Inflammatory macrophage treated with lipopolysaccharide for 4 hours (primary cell): ENCODE data around the gene CTDP1.

Experiments
- DNase-seq: peaks from one replicate; pipeline ENCODE4 v3.0.0-alpha.2; 2020

CTDP1 gene

GRCh38 chr18:79679552-79680099 lies at the start of gene CTDP1:
Gene CTDP1, plus strand, starts transcription at chr18:79679803. Its CDS starts 145 bp downstream, at chr18:79679948.
- DNase-seq: peak; percentile 96

DNA sequence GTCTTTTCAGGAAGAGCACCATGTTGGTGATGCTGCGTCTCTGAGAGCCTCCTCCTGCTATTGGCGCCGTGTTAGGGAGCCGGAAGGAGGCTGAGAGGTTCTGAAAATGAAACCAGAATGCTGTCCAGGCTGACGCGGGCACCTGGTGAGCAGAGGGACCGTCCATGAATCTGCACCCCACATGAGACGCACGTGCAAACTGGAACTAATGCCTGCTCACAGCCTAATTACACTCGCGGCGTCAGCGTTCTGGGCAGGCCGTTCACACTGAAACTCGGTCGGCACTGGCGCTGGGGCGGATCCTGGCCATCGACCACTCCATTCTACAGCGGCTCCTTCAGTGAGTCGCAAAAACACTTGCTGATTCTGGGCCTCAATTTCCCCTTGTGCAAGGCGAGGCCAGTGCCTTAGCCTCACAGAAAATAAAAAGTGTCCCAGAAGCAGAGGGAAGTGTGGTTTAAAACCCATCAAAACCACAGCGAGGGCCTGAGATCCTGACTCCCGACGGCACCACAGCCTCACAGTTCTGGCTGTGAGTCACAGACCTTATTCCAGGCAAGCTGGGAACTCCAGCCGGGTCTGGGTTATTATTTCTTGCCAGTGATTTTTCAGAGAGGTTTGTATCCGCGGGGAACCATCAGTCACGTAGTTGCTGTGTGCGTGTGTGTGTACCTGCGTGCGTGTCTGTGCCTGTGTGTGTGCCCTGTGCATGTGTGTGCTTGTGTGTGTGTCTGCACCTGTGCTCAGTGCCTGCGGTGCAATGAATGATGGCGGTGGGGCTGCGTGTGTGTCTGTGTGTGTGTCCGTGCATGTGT lies 49.1 kb upstream of the CTDP1 start:
- DNase-seq: no peak

- no peak for DNase-seq
Observed at GRCh38 chr18:79631096-79631507, 48.5 kb upstream of the CTDP1 start.

GRCh38 chr18:79631761-79632446 lies 47.7 kb upstream of the CTDP1 start:
- no peak for DNase-seq

DNA sequence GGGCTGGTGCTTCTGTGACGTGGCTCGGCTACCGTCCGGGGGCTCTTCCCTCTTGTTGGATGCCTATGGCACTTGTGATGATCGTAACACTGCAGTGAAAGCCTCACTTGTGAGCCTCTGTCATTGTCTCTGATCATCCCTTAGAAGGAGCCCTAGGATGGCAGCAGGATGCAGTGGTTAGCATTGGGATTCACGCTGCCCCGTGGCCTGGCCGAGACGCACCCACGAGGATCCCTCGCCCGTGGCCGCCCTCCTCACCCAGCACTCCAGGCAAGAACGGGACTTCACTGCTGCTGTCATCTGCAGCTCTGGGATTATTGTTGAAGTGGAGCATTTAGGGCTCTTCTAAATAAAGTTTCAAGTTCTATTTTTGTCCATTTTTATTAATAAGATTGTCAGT lies 46.8 kb upstream of the CTDP1 start:
- no peak for DNase-seq

DNA sequence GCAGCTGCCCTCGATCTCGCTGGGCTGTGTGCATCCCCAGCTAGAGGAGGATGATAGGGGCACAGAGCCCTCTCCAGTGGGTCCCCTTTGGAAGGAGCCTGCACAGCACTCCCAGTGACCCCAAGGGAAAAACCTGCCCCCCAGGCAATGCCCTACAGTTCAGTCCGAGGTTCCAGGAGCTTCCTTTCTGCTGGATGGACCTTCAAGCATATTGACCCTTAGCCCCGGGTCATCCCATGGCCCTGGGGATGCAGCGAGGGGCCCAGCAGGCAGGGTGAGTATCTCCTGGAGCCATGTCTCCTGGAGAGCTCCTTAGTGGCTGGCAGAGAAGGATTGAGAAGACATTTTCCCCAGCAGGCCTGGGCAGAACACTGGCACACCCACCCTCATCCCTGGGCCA lies 45.4 kb upstream of the CTDP1 start:
- DNase-seq: no peak

DNA sequence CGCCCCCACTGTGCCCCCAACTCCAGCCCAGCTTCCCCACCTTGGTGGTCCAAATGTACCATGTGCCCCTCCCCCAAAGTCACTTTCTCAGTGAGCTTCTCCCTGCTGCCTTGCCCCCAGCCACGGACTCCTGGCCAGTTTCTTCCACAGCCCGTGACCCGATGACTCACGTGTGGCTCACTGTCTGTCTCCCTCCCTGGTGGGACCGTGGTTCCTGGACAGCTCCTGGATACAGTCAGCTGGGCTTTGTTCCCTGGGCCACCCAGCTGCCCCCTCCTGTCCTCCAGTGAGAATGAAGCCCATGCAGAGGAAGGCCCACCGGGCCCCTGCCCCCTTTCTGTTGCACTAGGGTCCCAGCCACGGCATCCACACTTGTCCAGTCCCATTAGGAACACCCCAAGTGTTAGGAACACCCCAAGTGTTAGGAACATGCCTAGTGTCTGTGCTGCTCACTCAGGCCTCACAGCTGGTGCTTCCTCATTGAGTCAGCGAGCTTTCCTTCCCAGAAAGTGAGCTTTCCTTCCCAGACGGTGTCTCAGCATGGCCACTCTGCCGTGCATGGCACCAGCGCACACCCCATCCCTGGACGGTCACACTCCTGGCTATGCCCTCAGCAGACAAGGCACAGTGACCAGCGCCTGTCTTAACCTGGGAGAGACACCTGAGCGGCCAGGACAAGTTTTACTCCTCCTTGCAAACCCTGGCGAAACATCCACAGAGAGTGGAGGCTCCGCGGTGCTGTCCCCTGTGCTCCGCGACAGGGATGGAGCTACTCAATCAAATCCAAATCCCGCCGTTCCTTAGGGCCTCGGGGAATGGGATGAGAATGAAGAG lies 44.8 kb upstream of the CTDP1 start:
- peak; percentile 6 for DNase-seq

- DNase-seq: no peak
Observed at GRCh38 chr18:79635427-79635726, 44.2 kb upstream of the CTDP1 start.

- no peak for DNase-seq
Observed at GRCh38 chr18:79637181-79637920, 42.3 kb upstream of the CTDP1 start.

DNA sequence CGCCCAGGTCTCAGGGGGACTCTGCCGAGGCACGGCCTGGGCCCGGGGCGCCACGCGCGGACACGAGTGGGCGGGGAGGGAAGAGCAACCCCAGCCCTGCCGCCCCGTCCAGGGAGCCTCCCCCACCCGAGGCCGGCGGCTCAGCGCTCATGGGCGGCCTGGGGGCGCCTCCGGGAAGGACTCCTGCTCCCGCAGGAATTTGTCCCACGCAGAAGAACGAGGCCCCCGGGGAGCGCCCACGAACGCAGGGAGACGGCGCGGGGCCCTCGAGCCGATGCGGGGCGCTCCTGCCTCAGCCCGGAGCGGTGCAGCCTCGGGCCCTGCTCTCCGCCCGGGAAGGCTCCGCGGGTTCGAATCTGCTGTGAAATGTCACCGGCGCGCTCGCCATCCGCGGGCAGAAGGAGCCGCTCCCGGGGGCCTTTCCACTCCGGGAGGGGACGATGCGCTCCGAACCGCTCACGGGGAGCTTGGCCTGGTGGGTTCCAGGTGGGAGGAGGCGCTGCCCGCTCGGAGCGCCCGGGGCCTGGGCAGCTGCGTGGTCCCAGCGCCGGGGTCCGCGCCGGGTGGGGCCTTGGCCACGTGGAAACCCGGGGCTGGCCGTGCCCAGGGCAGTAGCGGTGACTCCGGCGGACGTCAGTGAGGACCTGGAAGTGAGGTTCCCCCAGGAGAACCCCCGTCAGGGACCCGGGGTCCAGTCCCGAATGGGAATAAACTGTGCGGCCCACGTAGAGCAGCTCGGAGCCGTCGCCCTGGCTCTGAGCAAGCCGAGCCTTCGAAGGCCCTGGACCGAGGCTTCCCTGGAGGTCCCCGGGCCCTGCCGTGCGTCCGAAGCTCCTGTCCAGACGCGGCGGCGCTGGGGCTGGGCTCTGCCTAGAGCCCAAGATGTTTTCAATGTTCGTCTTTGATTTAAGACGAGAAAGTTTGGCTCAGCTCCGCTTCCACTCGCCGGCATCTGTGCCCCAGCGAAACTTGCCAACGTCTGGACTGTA lies 41.4 kb upstream of the CTDP1 start:
- no peak for DNase-seq

GRCh38 chr18:79639072-79639829 lies 40.4 kb upstream of the CTDP1 start:
- DNase-seq: no peak

DNA sequence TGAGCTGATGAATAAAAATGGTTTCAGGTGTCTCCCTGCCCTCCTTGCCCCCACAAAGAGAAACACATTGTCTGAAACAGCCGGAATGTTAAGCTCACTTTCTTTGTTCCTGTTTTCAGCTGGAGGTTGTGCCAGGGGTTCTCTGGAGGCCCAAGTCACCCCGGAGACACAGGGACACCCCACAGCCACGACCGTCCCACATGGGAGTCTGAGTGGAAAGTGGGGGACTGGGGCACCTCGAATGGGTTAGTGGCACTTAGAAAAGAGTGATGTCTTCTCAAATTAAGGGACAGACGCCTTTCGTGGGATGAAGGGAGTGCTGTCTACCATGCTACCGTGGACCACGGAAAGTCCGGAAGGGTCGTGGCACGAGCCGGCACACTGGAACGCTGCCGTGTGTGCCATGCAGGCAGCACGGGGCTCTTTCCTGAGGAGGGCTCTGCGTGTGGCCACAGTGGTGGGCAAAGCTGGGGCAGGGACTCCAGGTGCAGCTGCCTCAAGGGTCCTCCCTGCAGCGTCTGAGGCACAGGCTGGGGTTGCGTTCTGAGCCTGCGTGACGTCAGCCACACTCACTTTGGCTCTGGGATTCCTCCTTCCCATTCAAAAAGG lies 39.4 kb upstream of the CTDP1 start:
- DNase-seq: no peak

DNA sequence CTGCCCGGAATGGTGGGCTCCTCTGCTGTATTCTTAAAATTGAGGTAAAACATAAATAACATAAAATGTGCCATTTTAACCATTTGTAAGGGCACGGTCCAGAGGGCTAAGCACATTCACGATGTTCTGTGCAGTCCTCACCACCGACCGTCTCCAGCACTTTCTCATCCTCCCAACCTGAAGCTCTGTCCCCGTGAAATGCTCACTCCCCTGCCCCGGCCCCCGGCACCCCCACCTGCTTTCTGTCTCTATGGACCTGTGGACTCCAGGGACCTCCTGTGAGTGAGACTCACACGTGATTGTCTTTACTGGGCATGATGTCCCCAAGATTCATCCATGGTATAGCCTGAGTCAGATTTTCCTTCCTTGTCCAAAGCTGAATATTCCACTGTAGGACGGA lies 38.7 kb upstream of the CTDP1 start:
- no peak for DNase-seq

DNA sequence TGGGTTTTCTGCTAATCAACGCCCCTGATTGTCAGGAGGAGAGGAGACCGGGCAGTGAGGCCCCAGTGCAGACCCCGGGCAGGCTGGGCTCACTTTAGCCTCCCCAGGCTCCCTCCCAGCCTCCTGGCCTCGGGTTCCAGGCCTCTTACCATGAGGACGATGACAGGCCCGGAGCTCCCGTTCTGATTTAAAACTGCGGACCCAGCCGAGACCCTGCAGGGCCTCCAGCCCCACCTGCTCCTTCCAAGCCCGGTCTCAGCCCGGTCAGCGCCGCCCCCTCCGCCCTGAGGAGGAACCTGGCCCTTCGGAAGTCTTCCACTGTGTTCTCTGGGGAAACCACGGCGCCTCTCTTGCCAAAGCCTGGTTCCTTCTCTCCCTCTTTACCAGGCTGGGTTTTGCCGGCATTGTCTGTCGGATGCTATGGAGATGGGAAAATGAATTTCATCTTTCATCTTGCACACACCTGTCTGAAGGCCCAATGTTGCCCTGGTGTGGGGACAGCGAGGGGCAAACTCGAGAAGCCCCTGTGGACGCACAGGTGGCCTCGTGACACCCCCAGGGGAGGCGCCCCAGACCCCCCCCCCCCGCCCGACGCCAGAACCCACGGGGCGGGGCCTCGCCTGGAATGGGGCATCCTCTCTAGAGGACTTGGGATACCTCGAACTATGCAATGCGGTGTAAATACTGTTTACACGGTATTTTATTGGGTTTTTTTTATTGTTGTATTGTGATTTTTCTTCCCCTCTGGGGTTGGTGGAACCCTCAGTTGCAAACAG lies 37.7 kb upstream of the CTDP1 start:
- peak; percentile 8 for DNase-seq

DNA sequence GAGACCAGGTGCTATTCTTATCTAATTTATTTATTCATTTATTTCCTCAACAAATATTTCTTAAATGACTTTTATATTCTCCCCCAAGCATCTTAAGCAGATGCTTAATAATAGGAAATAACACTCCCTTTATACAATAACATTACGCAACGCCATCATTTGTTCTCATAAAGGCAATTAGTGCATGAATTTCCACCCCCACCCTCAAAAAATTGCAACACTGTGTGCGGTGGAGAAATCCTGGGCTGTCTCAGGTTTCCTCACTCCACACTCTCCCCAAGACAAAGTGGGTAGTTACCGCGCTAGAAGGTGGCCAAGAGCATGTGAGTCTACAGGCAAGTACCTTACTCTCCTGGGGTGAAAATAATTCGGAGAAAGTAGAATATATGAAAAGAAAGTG lies 37.0 kb upstream of the CTDP1 start:
- DNase-seq: peak; percentile 90

GRCh38 chr18:79643054-79643984 lies 36.3 kb upstream of the CTDP1 start:
- DNase-seq: peak; percentile 85

GRCh38 chr18:79644006-79644665 lies 35.5 kb upstream of the CTDP1 start:
- DNase-seq: peak; percentile 59

GRCh38 chr18:79644666-79645057 lies 34.9 kb upstream of the CTDP1 start:
- no peak for DNase-seq
